ENCODE data around the gene STAC2. TPM values are rescaled to one million over a fixed set of nuclear protein-coding genes. Genes with fewer than 3 reads are reported as not detected.
A peak's percentile ranks its signal among the peaks of the same experiment; 100 is the strongest.

The STAC2 gene
- total and polyA plus RNA-seq, 2 of the 13 experiments (the other 11 are each of a cell fraction or from before 2014, with no cell fraction given): not detected

GRCh38 chr17:39200070-39200879, 25.5 kb downstream of the STAC2 start, which contains the start of gene RPL19 (continued):
- 0 out of 2 replicates have a peak, but pooled peaks have one; percentile 27 for TF ChIP-seq ZNF567 (CRISPR knock-in tag; IDR thresholded peaks at IDR 0.05; ENCODE audit: borderline replicate concordance)
- peak; percentile 84; the same call in 1 of the 2 replicates for TF ChIP-seq MTF2 (CRISPR knock-in tag; IDR thresholded peaks at IDR 0.05; ENCODE audit: borderline replicate concordance)
- TF ChIP-seq, protein P1, sequence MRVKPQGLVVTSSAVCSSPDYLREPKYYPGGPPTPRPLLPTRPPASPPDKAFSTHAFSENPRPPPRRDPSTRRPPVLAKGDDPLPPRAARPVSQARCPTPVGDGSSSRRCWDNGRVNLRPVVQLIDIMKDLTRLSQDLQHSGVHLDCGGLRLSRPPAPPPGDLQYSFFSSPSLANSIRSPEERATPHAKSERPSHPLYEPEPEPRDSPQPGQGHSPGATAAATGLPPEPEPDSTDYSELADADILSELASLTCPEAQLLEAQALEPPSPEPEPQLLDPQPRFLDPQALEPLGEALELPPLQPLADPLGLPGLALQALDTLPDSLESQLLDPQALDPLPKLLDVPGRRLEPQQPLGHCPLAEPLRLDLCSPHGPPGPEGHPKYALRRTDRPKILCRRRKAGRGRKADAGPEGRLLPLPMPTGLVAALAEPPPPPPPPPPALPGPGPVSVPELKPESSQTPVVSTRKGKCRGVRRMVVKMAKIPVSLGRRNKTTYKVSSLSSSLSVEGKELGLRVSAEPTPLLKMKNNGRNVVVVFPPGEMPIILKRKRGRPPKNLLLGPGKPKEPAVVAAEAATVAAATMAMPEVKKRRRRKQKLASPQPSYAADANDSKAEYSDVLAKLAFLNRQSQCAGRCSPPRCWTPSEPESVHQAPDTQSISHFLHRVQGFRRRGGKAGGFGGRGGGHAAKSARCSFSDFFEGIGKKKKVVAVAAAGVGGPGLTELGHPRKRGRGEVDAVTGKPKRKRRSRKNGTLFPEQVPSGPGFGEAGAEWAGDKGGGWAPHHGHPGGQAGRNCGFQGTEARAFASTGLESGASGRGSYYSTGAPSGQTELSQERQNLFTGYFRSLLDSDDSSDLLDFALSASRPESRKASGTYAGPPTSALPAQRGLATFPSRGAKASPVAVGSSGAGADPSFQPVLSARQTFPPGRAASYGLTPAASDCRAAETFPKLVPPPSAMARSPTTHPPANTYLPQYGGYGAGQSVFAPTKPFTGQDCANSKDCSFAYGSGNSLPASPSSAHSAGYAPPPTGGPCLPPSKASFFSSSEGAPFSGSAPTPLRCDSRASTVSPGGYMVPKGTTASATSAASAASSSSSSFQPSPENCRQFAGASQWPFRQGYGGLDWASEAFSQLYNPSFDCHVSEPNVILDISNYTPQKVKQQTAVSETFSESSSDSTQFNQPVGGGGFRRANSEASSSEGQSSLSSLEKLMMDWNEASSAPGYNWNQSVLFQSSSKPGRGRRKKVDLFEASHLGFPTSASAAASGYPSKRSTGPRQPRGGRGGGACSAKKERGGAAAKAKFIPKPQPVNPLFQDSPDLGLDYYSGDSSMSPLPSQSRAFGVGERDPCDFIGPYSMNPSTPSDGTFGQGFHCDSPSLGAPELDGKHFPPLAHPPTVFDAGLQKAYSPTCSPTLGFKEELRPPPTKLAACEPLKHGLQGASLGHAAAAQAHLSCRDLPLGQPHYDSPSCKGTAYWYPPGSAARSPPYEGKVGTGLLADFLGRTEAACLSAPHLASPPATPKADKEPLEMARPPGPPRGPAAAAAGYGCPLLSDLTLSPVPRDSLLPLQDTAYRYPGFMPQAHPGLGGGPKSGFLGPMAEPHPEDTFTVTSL (CRISPR knock-in tag; IDR thresholded peaks at IDR 0.05; ENCODE audit: borderline replicate concordance): peak; percentile 11; the same call in 1 of the 2 replicates
- TF ChIP-seq NCOR1 (IDR thresholded peaks at IDR 0.05; ENCODE audit: borderline replicate concordance, low read length): peak; percentile 39; the same call in 1 of the 2 replicates
- TF ChIP-seq DNMT1 (CRISPR knock-in tag; IDR thresholded peaks at IDR 0.05): 0 out of 2 replicates have a peak, but pooled peaks have one; percentile 33
- no peak for TF ChIP-seq ZNF510 (CRISPR knock-in tag; IDR thresholded peaks at IDR 0.05; ENCODE audit: low read depth)
- TF ChIP-seq KAT2B (IDR thresholded peaks at IDR 0.05; ENCODE audit: borderline replicate concordance, low read depth, low read length): no peak
- peak; percentile 50; the same call in 1 of the 2 replicates for TF ChIP-seq MTA1 (CRISPR knock-in tag; IDR thresholded peaks at IDR 0.05; ENCODE audit: borderline replicate concordance)
- TF ChIP-seq SAP130 (CRISPR knock-in tag; IDR thresholded peaks at IDR 0.05; ENCODE audit: low read depth): peak; percentile 76; the same call in 1 of the 2 replicates
- TF ChIP-seq TOPORS (CRISPR knock-in tag; IDR thresholded peaks at IDR 0.05): peak; percentile 52; the same call in 1 of the 2 replicates
- TF ChIP-seq, protein P2, sequence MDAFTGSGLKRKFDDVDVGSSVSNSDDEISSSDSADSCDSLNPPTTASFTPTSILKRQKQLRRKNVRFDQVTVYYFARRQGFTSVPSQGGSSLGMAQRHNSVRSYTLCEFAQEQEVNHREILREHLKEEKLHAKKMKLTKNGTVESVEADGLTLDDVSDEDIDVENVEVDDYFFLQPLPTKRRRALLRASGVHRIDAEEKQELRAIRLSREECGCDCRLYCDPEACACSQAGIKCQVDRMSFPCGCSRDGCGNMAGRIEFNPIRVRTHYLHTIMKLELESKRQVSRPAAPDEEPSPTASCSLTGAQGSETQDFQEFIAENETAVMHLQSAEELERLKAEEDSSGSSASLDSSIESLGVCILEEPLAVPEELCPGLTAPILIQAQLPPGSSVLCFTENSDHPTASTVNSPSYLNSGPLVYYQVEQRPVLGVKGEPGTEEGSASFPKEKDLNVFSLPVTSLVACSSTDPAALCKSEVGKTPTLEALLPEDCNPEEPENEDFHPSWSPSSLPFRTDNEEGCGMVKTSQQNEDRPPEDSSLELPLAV (CRISPR knock-in tag; conservative IDR thresholded peaks at IDR 0.05; ENCODE audit: low read depth): no peak
- TF ChIP-seq ZNF501 (CRISPR knock-in tag; IDR thresholded peaks at IDR 0.05): peak; percentile 60; the same call in 1 of the 2 replicates
- TF ChIP-seq ESRRA (CRISPR knock-in tag; IDR thresholded peaks at IDR 0.05; ENCODE audit: low read depth): no peak
- TF ChIP-seq HDAC2 (CRISPR knock-in tag; IDR thresholded peaks at IDR 0.05): peak; percentile 43
- TF ChIP-seq, protein P3, sequence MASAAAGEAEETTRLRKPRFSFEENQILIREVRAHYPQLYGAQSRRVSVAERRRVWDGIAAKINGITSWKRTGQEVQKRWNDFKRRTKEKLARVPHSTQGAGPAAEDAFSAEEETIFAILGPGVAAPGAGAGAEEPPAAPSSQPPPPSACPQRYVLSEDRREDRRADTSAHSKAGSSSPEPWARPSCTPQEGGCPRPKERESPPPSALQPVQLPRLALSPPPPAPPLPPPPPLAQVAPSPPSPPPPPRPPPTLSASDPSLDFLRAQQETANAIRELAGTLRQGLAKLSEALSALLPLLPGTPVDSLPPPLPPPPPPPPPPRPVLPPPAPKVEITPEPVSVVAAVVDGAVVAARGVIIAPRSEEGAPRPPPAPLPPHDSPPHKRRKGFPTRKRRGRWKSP (CRISPR knock-in tag; IDR thresholded peaks at IDR 0.05): peak; percentile 70
- no peak for TF ChIP-seq GABPA (IDR thresholded peaks at IDR 0.05; ENCODE audit: low read depth, low read length)
- peak; percentile 78 for TF ChIP-seq GABPA (CRISPR knock-in tag; IDR thresholded peaks at IDR 0.05; ENCODE audit: low read depth)
- TF ChIP-seq ZEB1 (IDR thresholded peaks at IDR 0.05; ENCODE audit: insufficient replicate concordance, low read depth): no peak
- peak; percentile 95 for TF ChIP-seq FOXC1 (CRISPR knock-in tag; IDR thresholded peaks at IDR 0.05; ENCODE audit: borderline replicate concordance)
- no peak for TF ChIP-seq ZNF292 (CRISPR knock-in tag; IDR thresholded peaks at IDR 0.05; ENCODE audit: borderline replicate concordance, low read depth)
- TF ChIP-seq ZNF138 (CRISPR knock-in tag; IDR thresholded peaks at IDR 0.05; ENCODE audit: low read depth): no peak; the same call in 1 of the 2 replicates
- TF ChIP-seq MED1 (CRISPR knock-in tag; IDR thresholded peaks at IDR 0.05): peak; percentile 47
